Mesenchymal stem cell (in vitro differentiated cells and primary cell): ENCODE data around the gene TTC7B.

ENCODE experiments used
- DNase-seq: peaks from one replicate; pipeline ENCODE4 v3.0.0-alpha.2; 2013
- H2AFZ ChIP-seq: one replicate; pipeline ENCODE4 v1.6.1; 2013; ENCODE audit warnings: low read depth, mild to moderate bottlenecking, control low read depth, inconsistent platforms, low read length, moderate library complexity
- H2AK5ac ChIP-seq: 2 replicates; pipeline ENCODE4 v1.6.1; 2013; ENCODE audit warnings: low read length, moderate library complexity, mild to moderate bottlenecking, inconsistent platforms; ENCODE audit not compliant: severe bottlenecking
- H2BK120ac ChIP-seq: one replicate; pipeline ENCODE4 v1.6.1; 2013; ENCODE audit warnings: low read depth, mild to moderate bottlenecking, inconsistent platforms, low read length, moderate library complexity
- H2BK12ac ChIP-seq, 2 experiments: one replicate each; pipeline ENCODE4 v1.6.1; 2013; ENCODE audit warnings: inconsistent platforms in 2 of 2, low read length in 2 of 2, mild to moderate bottlenecking in 2 of 2, moderate library complexity in 2 of 2, control low read depth in 1 of 2
- H2BK15ac ChIP-seq: one replicate; pipeline ENCODE4 v1.6.1; 2013; ENCODE audit warnings: mild to moderate bottlenecking, low read depth, inconsistent platforms; ENCODE audit not compliant: poor library complexity, severe bottlenecking
- H2BK5ac ChIP-seq: 2 replicates; pipeline ENCODE4 v1.6.1; 2013; ENCODE audit warnings: low read depth, mild to moderate bottlenecking, low read length, control low read depth, inconsistent platforms; ENCODE audit not compliant: poor library complexity, severe bottlenecking
- H3K14ac ChIP-seq, 2 experiments: one replicate each; pipeline ENCODE4 v1.6.1; 2013; ENCODE audit warnings: inconsistent platforms in 2 of 2, low read length in 2 of 2, control low read depth in 1 of 2, mild to moderate bottlenecking in 1 of 2, moderate library complexity in 1 of 2
- H3K18ac ChIP-seq, 2 experiments: one replicate each; pipeline ENCODE4 v1.6.1; 2013; ENCODE audit warnings: inconsistent platforms in 2 of 2, low read length in 2 of 2, control low read depth in 1 of 2, low read depth in 1 of 2, mild to moderate bottlenecking in 1 of 2
- H3K23ac ChIP-seq, 2 experiments: one replicate each; pipeline ENCODE4 v1.6.1; 2013; ENCODE audit warnings: inconsistent platforms in 2 of 2, low read length in 2 of 2, mild to moderate bottlenecking in 2 of 2, moderate library complexity in 2 of 2, control low read depth in 1 of 2
- H3K27ac ChIP-seq: 2 replicates; pipeline ENCODE4 v1.5.1; 2013; ENCODE audit warnings: mild to moderate bottlenecking, moderate library complexity, low read length, control low read depth, inconsistent platforms; ENCODE audit not compliant: poor library complexity, severe bottlenecking
- H3K27me3 ChIP-seq, 2 experiments: 2 replicates each; pipeline versions ENCODE4 v1.6.1 to v1.7.0; 2013; ENCODE audit warnings: low read length in 2 of 2, mild to moderate bottlenecking in 2 of 2, moderate library complexity in 2 of 2, control low read depth in 1 of 2, inconsistent platforms in 1 of 2; ENCODE audit not compliant: control insufficient read depth in 1 of 2, insufficient read depth in 1 of 2
- H3K36me3 ChIP-seq, 2 experiments: 2 replicates each; pipeline versions ENCODE4 v1.6.1 to v1.7.0; 2013; ENCODE audit warnings: low read length in 2 of 2, control low read depth in 1 of 2, inconsistent platforms in 1 of 2, low read depth in 1 of 2, mild to moderate bottlenecking in 1 of 2; ENCODE audit not compliant: insufficient read depth in 2 of 2, control insufficient read depth in 1 of 2
- H3K4ac ChIP-seq, 2 experiments: one replicate each; pipeline ENCODE4 v1.6.1; 2013; ENCODE audit warnings: inconsistent platforms in 2 of 2, low read length in 2 of 2, mild to moderate bottlenecking in 2 of 2, moderate library complexity in 2 of 2, control low read depth in 1 of 2, low read depth in 1 of 2
- H3K4me1 ChIP-seq: 2 replicates; pipeline ENCODE4 v1.6.1; 2013; ENCODE audit warnings: low read depth, low read length, control low read depth; ENCODE audit not compliant: control insufficient read depth, insufficient read depth
- H3K4me2 ChIP-seq: 2 replicates; pipeline ENCODE4 v1.6.1; 2013; ENCODE audit warnings: low read length, mild to moderate bottlenecking, inconsistent platforms; ENCODE audit not compliant: poor library complexity, severe bottlenecking
- H3K4me3 ChIP-seq, 2 experiments: 2 replicates each; pipeline versions ENCODE4 v1.5.1 to v1.7.0; 2013; ENCODE audit warnings: low read length in 2 of 2, mild to moderate bottlenecking in 2 of 2, control low read depth in 1 of 2, low read depth in 1 of 2; ENCODE audit not compliant: insufficient read depth in 1 of 2
- H3K79me1 ChIP-seq: replicated peaks from 2 replicates; pipeline ENCODE4 v1.6.1; 2013; ENCODE audit warnings: mild to moderate bottlenecking, control low read depth, low read length, inconsistent platforms; ENCODE audit not compliant: poor library complexity, severe bottlenecking
- H3K9ac ChIP-seq: 2 replicates; pipeline ENCODE4 v1.7.0; 2013; ENCODE audit warnings: mild to moderate bottlenecking, low read length, moderate library complexity
- H3K9me3 ChIP-seq: 2 replicates; pipeline ENCODE4 v1.7.0; 2013; ENCODE audit warnings: mild to moderate bottlenecking, low read length; ENCODE audit not compliant: control insufficient read depth
- H4K8ac ChIP-seq: one replicate; pipeline ENCODE4 v1.6.1; 2013; ENCODE audit warnings: inconsistent platforms, mild to moderate bottlenecking, low read length, moderate library complexity
- H4K91ac ChIP-seq: one replicate; pipeline ENCODE4 v1.6.1; 2013; ENCODE audit warnings: mild to moderate bottlenecking, low read length, inconsistent platforms
- WGBS: methylation state at CpG from one replicate; pipeline ENCODE4 v1.1.7; 2013; ENCODE audit warnings: mixed read lengths; 5-methylcytosine and 5-hydroxymethylcytosine counted together

The TTC7B gene

GRCh38 chr14:90809530-90810312, 6.5 kb downstream of the TTC7B start:
- no peak overlapping the region for H3K4me3 ChIP-seq
- WGBS, result 97% methylated on average over 5 of the region's 7 CpGs

GRCh38 chr14:90808759-90809529, 7.3 kb downstream of the TTC7B start:
- Histone ChIP-seq H3K9me3 (no peaks in the 10 kb centered on the region), H4K91ac (peak overlapping the region; percentile 3), H3K4me2 (no peak overlapping the region), H3K79me1 (peaks cover 54% of the 10 kb centered on the region), H3K4me1 (peaks cover 39% of the 10 kb centered on the region), H3K23ac (no peak overlapping the region), H4K8ac (no peak overlapping the region), H3K14ac (peak overlapping the region in 1 of 2 experiments; percentile 2), H2AFZ (no peak overlapping the region), H3K27ac (no peak overlapping the region), H2BK12ac (no peak overlapping the region), H2AK5ac (peak overlapping the region; percentile 8), H3K36me3 (peaks cover 0 to 12% of the 10 kb centered on the region in 2 experiments), H2BK5ac (no peak overlapping the region), H2BK120ac (no peak overlapping the region), H3K27me3 (no peaks in the 10 kb centered on the region), H3K9ac (no peak overlapping the region), H2BK15ac (no peak overlapping the region), H3K4me3 (no peak overlapping the region), H3K4ac (peak overlapping the region in 1 of 2 experiments; percentile 28), H3K18ac (peak overlapping the region in 1 of 2 experiments; percentile 1)
- no peak for DNase-seq
- 82% methylated on average over 15 of the region's 15 CpGs for WGBS

More at GRCh38 chr14:90809530-90810312, 6.5 kb downstream of the TTC7B start:
- H2BK120ac ChIP-seq, result no peak overlapping the region
- H4K8ac ChIP-seq, result no peak overlapping the region
- no peak overlapping the region for H2BK15ac ChIP-seq
- no peak overlapping the region for H3K18ac ChIP-seq
- peaks cover 0 to 8% of the 10 kb centered on the region in 2 experiments for H3K36me3 ChIP-seq
- no peak overlapping the region for H3K14ac ChIP-seq
- H2AK5ac ChIP-seq, result no peak overlapping the region
- peaks cover 55% of the 10 kb centered on the region for H3K79me1 ChIP-seq
- no peak overlapping the region for H2BK12ac ChIP-seq
- DNase-seq, result no peak
- no peak overlapping the region for H3K27ac ChIP-seq
- H3K9ac ChIP-seq, result no peak overlapping the region
- no peak overlapping the region for H3K23ac ChIP-seq
- no peaks in the 10 kb centered on the region for H3K9me3 ChIP-seq
- no peak overlapping the region for H3K4ac ChIP-seq
- no peak overlapping the region for H2AFZ ChIP-seq
- peak overlapping the region; percentile 3 for H4K91ac ChIP-seq
- H2BK5ac ChIP-seq, result no peak overlapping the region
- no peak overlapping the region for H3K4me2 ChIP-seq
- H3K4me1 ChIP-seq, result peaks cover 36% of the 10 kb centered on the region
- H3K27me3 ChIP-seq, result no peaks in the 10 kb centered on the region

- Histone ChIP-seq H3K4me2 (no peak overlapping the region), H2BK12ac (no peak overlapping the region), H3K4ac (no peak overlapping the region), H2BK15ac (no peak overlapping the region), H3K23ac (peak overlapping the region in 1 of 2 experiments; percentile 90), H3K18ac (peak overlapping the region in 1 of 2 experiments; percentile 46), H2BK120ac (no peak overlapping the region), H2AFZ (no peak overlapping the region), H3K79me1 (peaks cover 50% of the 10 kb centered on the region), H2AK5ac (peak overlapping the region; percentile 49), H3K4me1 (peaks cover 49% of the 10 kb centered on the region), H3K9me3 (no peaks in the 10 kb centered on the region), H3K14ac (peak overlapping the region in 1 of 2 experiments; percentile 67), H4K91ac (peak overlapping the region; percentile 16), H3K4me3 (no peak overlapping the region), H2BK5ac (no peak overlapping the region), H3K9ac (peak overlapping the region; percentile 53), H4K8ac (no peak overlapping the region), H3K27ac (no peak overlapping the region), H3K27me3 (no peaks in the 10 kb centered on the region), H3K36me3 (peaks cover 0 to 8% of the 10 kb centered on the region in 2 experiments)
- 81% methylated on average over 6 of the region's 6 CpGs for WGBS
- no peak for DNase-seq
These were observed 9.2 kb downstream of the TTC7B start for GRCh38 chr14:90807060-90807459.
